Astrocyte (in vitro differentiated cells and primary cell): ENCODE measurements around the gene CD151. TPM values are rescaled to one million over a fixed set of nuclear protein-coding genes. Genes with fewer than 3 reads are reported as not detected.

Experiments used
- DNase-seq: peaks from one replicate; pipeline ENCODE4 v3.0.0-alpha.2; 2010; ENCODE audit warnings: low read depth
- FAIRE-seq: peaks from 2 replicates; lab custom pipeline; 2011; peaks lifted over from hg19 to GRCh38; lab: Jason Lieb, UNC
- H2AFZ ChIP-seq: 2 replicates; pipeline ENCODE4 v1.6.0; 2012; ENCODE audit warnings: low read depth, low read length, inconsistent platforms
- H3K27ac ChIP-seq: 2 replicates; pipeline ENCODE4 v1.5.1; 2011; ENCODE audit warnings: low read depth, low read length, inconsistent platforms
- H3K27me3 ChIP-seq: 2 replicates; pipeline ENCODE4 v1.6.0; 2011; ENCODE audit warnings: low read length, inconsistent platforms; ENCODE audit not compliant: insufficient read depth
- H3K36me3 ChIP-seq: 2 replicates; pipeline ENCODE4 v1.5.1; 2011; ENCODE audit warnings: low read length, inconsistent platforms; ENCODE audit not compliant: insufficient read depth
- H3K4me1 ChIP-seq: 2 replicates; pipeline ENCODE4 v1.5.1; 2011; ENCODE audit warnings: low read length, inconsistent platforms; ENCODE audit not compliant: insufficient read depth
- H3K4me2 ChIP-seq: 2 replicates; pipeline ENCODE4 v1.6.0; 2012; ENCODE audit warnings: low read length, inconsistent platforms
- H3K4me3 ChIP-seq: 2 replicates; pipeline ENCODE4 v1.5.1; 2011; ENCODE audit warnings: low read depth, mild to moderate bottlenecking, low read length, inconsistent platforms; ENCODE audit not compliant: insufficient read depth
- H3K79me2 ChIP-seq: 2 replicates; pipeline ENCODE4 v1.6.0; 2012; ENCODE audit warnings: mild to moderate bottlenecking, low read length, inconsistent platforms; ENCODE audit not compliant: insufficient read depth
- H3K9ac ChIP-seq: 2 replicates; pipeline ENCODE4 v1.6.0; 2012; ENCODE audit warnings: mild to moderate bottlenecking, low read length, inconsistent platforms
- H3K9me3 ChIP-seq: 2 replicates; pipeline ENCODE4 v1.5.1; 2012; ENCODE audit warnings: low read depth, mild to moderate bottlenecking, low read length, inconsistent platforms; ENCODE audit not compliant: insufficient read depth
- H4K20me1 ChIP-seq: 2 replicates; pipeline ENCODE4 v1.6.0; 2012; ENCODE audit warnings: low read length, inconsistent platforms; ENCODE audit not compliant: insufficient read depth
- H3K27ac Mint-ChIP-seq: one replicate; pipeline ENCODE4 v1.8.0; 2021; ENCODE audit warnings: mild to moderate bottlenecking, mixed read lengths; ENCODE audit not compliant: unreplicated experiment
- H3K27me3 Mint-ChIP-seq: one replicate; pipeline ENCODE4 v1.8.0; 2021; ENCODE audit warnings: low read depth, mixed read lengths; ENCODE audit not compliant: unreplicated experiment
- H3K36me3 Mint-ChIP-seq: one replicate; pipeline ENCODE4 v1.8.0; 2021; ENCODE audit warnings: low read depth, mixed read lengths; ENCODE audit not compliant: unreplicated experiment
- H3K4me1 Mint-ChIP-seq: one replicate; pipeline ENCODE4 v1.8.0; 2021; ENCODE audit warnings: low read depth, mixed read lengths; ENCODE audit not compliant: unreplicated experiment
- H3K4me3 Mint-ChIP-seq: one replicate; pipeline ENCODE4 v1.8.0; 2021; ENCODE audit warnings: mild to moderate bottlenecking, moderate library complexity, mixed read lengths; ENCODE audit not compliant: unreplicated experiment
- H3K9me3 Mint-ChIP-seq: one replicate; pipeline ENCODE4 v1.8.0; 2021; ENCODE audit warnings: mild to moderate bottlenecking, mixed read lengths; ENCODE audit not compliant: unreplicated experiment
- CTCF ChIP-seq: IDR thresholded peaks from 2 replicates; pipeline ENCODE4 v1.5.1; 2011; ENCODE audit warnings: low read depth, mild to moderate bottlenecking, inconsistent platforms, low read length, moderate library complexity; ENCODE audit not compliant: insufficient read depth
- EZH2 ChIP-seq: IDR thresholded peaks from 2 replicates; pipeline ENCODE4 v1.6.1; 2012; ENCODE audit warnings: mild to moderate bottlenecking, low read length, inconsistent platforms; ENCODE audit not compliant: insufficient read depth
- total RNA-seq: library from RNA; stranded (reverse); gene quantifications from 2 replicates; pipeline ENCODE4 v1.2.1, GENCODE V29; 2021

Gene CD151
- total RNA-seq, 1 donor from 2014 or later, result 421 TPM

- H3K36me3 ChIP-seq, result no peaks in the 10 kb centered on the region
- no peaks in the 10 kb centered on the region for H3K79me2 ChIP-seq
- H4K20me1 ChIP-seq, result peaks cover 13% of the 10 kb centered on the region
- no peak overlapping the region for H3K27ac Mint-ChIP-seq
- no peaks in the 10 kb centered on the region for H3K4me1 Mint-ChIP-seq
- no peak overlapping the region for H3K4me2 ChIP-seq
- H3K4me3 ChIP-seq, result no peak overlapping the region
- H3K36me3 Mint-ChIP-seq, result peaks cover 2% of the 10 kb centered on the region
- H3K27me3 Mint-ChIP-seq, result no peaks in the 10 kb centered on the region
- DNase-seq (no peak), FAIRE-seq (no peak)
- H3K9me3 ChIP-seq, result no peaks in the 10 kb centered on the region
- H3K9me3 Mint-ChIP-seq, result no peaks in the 10 kb centered on the region
- H3K27ac ChIP-seq, result no peak overlapping the region
- H2AFZ ChIP-seq, result no peak overlapping the region
- no peak overlapping the region for H3K4me3 Mint-ChIP-seq
- no peak for TF ChIP-seq EZH2
- TF ChIP-seq CTCF, result no peak
- H3K9ac ChIP-seq, result no peak overlapping the region
- peaks cover 4% of the 10 kb centered on the region for H3K4me1 ChIP-seq
- H3K27me3 ChIP-seq, result no peaks in the 10 kb centered on the region
Observed at GRCh38 chr11:869399-870126, 36.8 kb downstream of the CD151 start.

- H3K4me3 Mint-ChIP-seq, result no peak overlapping the region
- no peak overlapping the region for H3K4me2 ChIP-seq
- no peak overlapping the region for H2AFZ ChIP-seq
- peaks cover 13% of the 10 kb centered on the region for H4K20me1 ChIP-seq
- no peak overlapping the region for H3K27ac Mint-ChIP-seq
- H3K79me2 ChIP-seq, result no peaks in the 10 kb centered on the region
- peaks cover 4% of the 10 kb centered on the region for H3K4me1 ChIP-seq
- H3K4me1 Mint-ChIP-seq, result no peaks in the 10 kb centered on the region
- no peak for TF ChIP-seq EZH2
- TF ChIP-seq CTCF, result no peak
- no peaks in the 10 kb centered on the region for H3K27me3 ChIP-seq
- no peaks in the 10 kb centered on the region for H3K9me3 ChIP-seq
- DNase-seq (no peak), FAIRE-seq (no peak)
- no peak overlapping the region for H3K4me3 ChIP-seq
- H3K36me3 ChIP-seq, result no peaks in the 10 kb centered on the region
- H3K27ac ChIP-seq, result no peak overlapping the region
- peaks cover 2% of the 10 kb centered on the region for H3K36me3 Mint-ChIP-seq
- H3K9me3 Mint-ChIP-seq, result no peaks in the 10 kb centered on the region
- no peak overlapping the region for H3K9ac ChIP-seq
- no peaks in the 10 kb centered on the region for H3K27me3 Mint-ChIP-seq
Observed at GRCh38 chr11:870127-870413, 37.3 kb downstream of the CD151 start.

DNA sequence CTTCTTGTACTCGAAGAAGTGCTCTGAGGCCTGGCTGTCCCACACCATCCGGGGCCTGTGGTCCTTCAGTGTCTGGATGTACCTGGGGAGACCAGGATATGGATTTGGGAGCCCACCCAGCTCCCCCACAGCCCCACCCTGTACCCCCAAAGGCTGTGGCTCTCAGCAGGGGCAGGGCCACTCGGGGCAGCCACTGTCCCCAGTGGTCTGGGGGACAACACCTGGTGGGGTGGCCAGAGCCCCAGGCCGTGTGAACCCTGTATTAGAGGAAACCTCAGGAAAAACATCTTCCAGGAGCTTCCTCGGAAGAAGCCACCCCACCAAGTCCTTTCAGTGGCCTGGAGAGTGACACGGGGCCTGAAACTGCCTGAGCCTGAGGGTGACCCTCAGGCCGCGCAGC lies 37.7 kb downstream of the CD151 start:
- H3K27me3 Mint-ChIP-seq, result peaks cover under 1% of the 10 kb centered on the region
- Histone ChIP-seq H3K27me3 (no peaks in the 10 kb centered on the region), H3K36me3 (no peaks in the 10 kb centered on the region), H2AFZ (no peak overlapping the region), H3K4me3 (no peak overlapping the region), H3K27ac (no peak overlapping the region), H4K20me1 (peaks cover 13% of the 10 kb centered on the region), H3K4me1 (peaks cover 4% of the 10 kb centered on the region), H3K79me2 (no peaks in the 10 kb centered on the region), H3K9me3 (no peaks in the 10 kb centered on the region), H3K9ac (no peak overlapping the region), H3K4me2 (no peak overlapping the region)
- H3K27ac Mint-ChIP-seq, result no peak overlapping the region
- H3K36me3 Mint-ChIP-seq, result peaks cover 5% of the 10 kb centered on the region
- DNase-seq (no peak), FAIRE-seq (no peak)
- no peaks in the 10 kb centered on the region for H3K4me1 Mint-ChIP-seq
- H3K9me3 Mint-ChIP-seq, result no peaks in the 10 kb centered on the region
- H3K4me3 Mint-ChIP-seq, result no peak overlapping the region
- TF ChIP-seq EZH2, result no peak
- no peak for TF ChIP-seq CTCF
